Fibroblast of lung (primary cell): ENCODE data around the gene USP7.

Experiments used
- EZH2 ChIP-seq: IDR thresholded peaks from 2 replicates; pipeline ENCODE4 v1.5.1; 2012; ENCODE audit warnings: low read length, control low read depth, mild to moderate bottlenecking; ENCODE audit errors: missing control alignments
- TF ChIP-seq, protein P1 (sequence below), 2 donors: IDR thresholded peaks in 1 of 2; conservative IDR thresholded peaks in 1 of 2; 1 replicate in 1 of 2; 2 replicates in 1 of 2; pipeline ENCODE4 v1.5.1; 2011 to 2012; ENCODE audit warnings: low read length in 2 of 2, control low read depth in 1 of 2, inconsistent platforms in 1 of 2, low read depth in 1 of 2, mild to moderate bottlenecking in 1 of 2

GRCh38 chr16:8885674-8886592, 77.8 kb downstream of the USP7 start:
- TF ChIP-seq, protein P1, sequence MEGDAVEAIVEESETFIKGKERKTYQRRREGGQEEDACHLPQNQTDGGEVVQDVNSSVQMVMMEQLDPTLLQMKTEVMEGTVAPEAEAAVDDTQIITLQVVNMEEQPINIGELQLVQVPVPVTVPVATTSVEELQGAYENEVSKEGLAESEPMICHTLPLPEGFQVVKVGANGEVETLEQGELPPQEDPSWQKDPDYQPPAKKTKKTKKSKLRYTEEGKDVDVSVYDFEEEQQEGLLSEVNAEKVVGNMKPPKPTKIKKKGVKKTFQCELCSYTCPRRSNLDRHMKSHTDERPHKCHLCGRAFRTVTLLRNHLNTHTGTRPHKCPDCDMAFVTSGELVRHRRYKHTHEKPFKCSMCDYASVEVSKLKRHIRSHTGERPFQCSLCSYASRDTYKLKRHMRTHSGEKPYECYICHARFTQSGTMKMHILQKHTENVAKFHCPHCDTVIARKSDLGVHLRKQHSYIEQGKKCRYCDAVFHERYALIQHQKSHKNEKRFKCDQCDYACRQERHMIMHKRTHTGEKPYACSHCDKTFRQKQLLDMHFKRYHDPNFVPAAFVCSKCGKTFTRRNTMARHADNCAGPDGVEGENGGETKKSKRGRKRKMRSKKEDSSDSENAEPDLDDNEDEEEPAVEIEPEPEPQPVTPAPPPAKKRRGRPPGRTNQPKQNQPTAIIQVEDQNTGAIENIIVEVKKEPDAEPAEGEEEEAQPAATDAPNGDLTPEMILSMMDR (conservative IDR thresholded peaks at IDR 0.05 in 1 of 2, IDR thresholded peaks at IDR 0.05 in 1 of 2; ENCODE audit: low read depth in 1 of 2, low read length in 2 of 2): peak in 1 of 2 donors; percentile 11
- no peak for TF ChIP-seq EZH2
